DND-41 (cell line): ENCODE data around the gene NBEA.

Experiments used
- ATAC-seq: fragments of 200-7000 bp; cut with Tn5 transposase; 3 replicates; pipeline ENCODE4 v1.9.1; 2021; ENCODE audit warnings: low read depth; ENCODE audit not compliant: insufficient read depth
- DNase-seq: peaks from one replicate; pipeline ENCODE4 v3.0.0-alpha.2; 2020
- H2AFZ ChIP-seq: 2 replicates; pipeline ENCODE4 v1.6.0; 2012; ENCODE audit warnings: low read depth, low read length
- H3K27ac ChIP-seq: 2 replicates; pipeline ENCODE4 v1.5.1; 2012; ENCODE audit warnings: low read length, inconsistent platforms
- H3K27me3 ChIP-seq: fragments of 200-600 bp; sonication (generic); 2 replicates; pipeline ENCODE4 v1.6.0; 2012; ENCODE audit warnings: low read length, mild to moderate bottlenecking, inconsistent platforms; ENCODE audit not compliant: insufficient read depth, poor library complexity
- H3K36me3 ChIP-seq: 2 replicates; pipeline ENCODE4 v1.5.1; 2012; ENCODE audit warnings: low read length, inconsistent platforms; ENCODE audit not compliant: insufficient read depth
- H3K4me1 ChIP-seq: 2 replicates; pipeline ENCODE4 v1.5.1; 2012; ENCODE audit warnings: mild to moderate bottlenecking, low read length; ENCODE audit not compliant: insufficient read depth
- H3K4me2 ChIP-seq: 2 replicates; pipeline ENCODE4 v1.6.0; 2012; ENCODE audit warnings: mild to moderate bottlenecking, moderate library complexity, low read length, inconsistent platforms; ENCODE audit not compliant: insufficient read depth
- H3K4me3 ChIP-seq, 2 experiments: fragments of 200-600 bp in 1 of 2; shearing (Covaris generic) in 1 of 2; 2 replicates each; pipeline ENCODE4 v1.5.1; 2012 to 2016; ENCODE audit warnings: inconsistent platforms in 2 of 2, low read length in 2 of 2, mild to moderate bottlenecking in 2 of 2, low read depth in 1 of 2, moderate library complexity in 1 of 2
- H3K79me2 ChIP-seq: 2 replicates; pipeline ENCODE4 v1.6.0; 2012; ENCODE audit warnings: low read length, inconsistent platforms; ENCODE audit not compliant: insufficient read depth
- H3K9ac ChIP-seq: 2 replicates; pipeline ENCODE4 v1.6.0; 2012; ENCODE audit warnings: low read depth, mild to moderate bottlenecking, inconsistent platforms, low read length, moderate library complexity
- H3K9me3 ChIP-seq: 2 replicates; pipeline ENCODE4 v1.5.1; 2012; ENCODE audit warnings: low read length, moderate library complexity, mild to moderate bottlenecking, inconsistent platforms; ENCODE audit not compliant: insufficient read depth, severe bottlenecking
- H4K20me1 ChIP-seq: 2 replicates; pipeline ENCODE4 v1.6.0; 2012; ENCODE audit warnings: low read length; ENCODE audit not compliant: insufficient read depth
- CTCF ChIP-seq: IDR thresholded peaks from 2 replicates; pipeline ENCODE4 v1.5.1; 2012; ENCODE audit warnings: borderline replicate concordance, low read length, moderate library complexity, mild to moderate bottlenecking; ENCODE audit not compliant: poor library complexity, severe bottlenecking; ENCODE audit errors: extremely low read depth
- EZH2 ChIP-seq: IDR thresholded peaks from 3 replicates; pipeline ENCODE4 v1.6.1; 2012; ENCODE audit warnings: borderline replicate concordance, low read depth, mild to moderate bottlenecking, moderate library complexity, low read length, inconsistent platforms; ENCODE audit not compliant: severe bottlenecking

The NBEA gene

GRCh38 chr13:35211949-35212348 is 269.9 kb downstream of the NBEA start:
- no peak overlapping the region for H3K4me3 ChIP-seq
- ATAC-seq (no peak), DNase-seq (no peak)
- H3K36me3 ChIP-seq, result no peaks in the 10 kb centered on the region
- H3K79me2 ChIP-seq, result no peaks in the 10 kb centered on the region
- H3K27ac ChIP-seq, result no peak overlapping the region
- TF ChIP-seq CTCF, result no peak
- TF ChIP-seq EZH2, result no peak
- no peaks in the 10 kb centered on the region for H3K4me1 ChIP-seq
- H3K9me3 ChIP-seq, result no peaks in the 10 kb centered on the region
- no peaks in the 10 kb centered on the region for H3K27me3 ChIP-seq
- no peaks in the 10 kb centered on the region for H4K20me1 ChIP-seq
- H2AFZ ChIP-seq, result no peak overlapping the region
- no peak overlapping the region for H3K9ac ChIP-seq
- H3K4me2 ChIP-seq, result no peak overlapping the region

- DNase-seq (no peak), ATAC-seq (no peak)
- TF ChIP-seq EZH2 (no peak), CTCF (no peak)
- H3K27me3 ChIP-seq, result no peaks in the 10 kb centered on the region
- no peak overlapping the region for H3K4me3 ChIP-seq
- no peaks in the 10 kb centered on the region for H3K9me3 ChIP-seq
- no peaks in the 10 kb centered on the region for H3K79me2 ChIP-seq
- H3K4me2 ChIP-seq, result no peak overlapping the region
- no peak overlapping the region for H3K27ac ChIP-seq
- no peaks in the 10 kb centered on the region for H3K4me1 ChIP-seq
- no peak overlapping the region for H3K9ac ChIP-seq
- H4K20me1 ChIP-seq, result no peaks in the 10 kb centered on the region
- no peak overlapping the region for H2AFZ ChIP-seq
- H3K36me3 ChIP-seq, result no peaks in the 10 kb centered on the region
These were observed 271.8 kb downstream of the NBEA start for GRCh38 chr13:35213911-35214310.

GRCh38 chr13:35216131-35216530 is 274.1 kb downstream of the NBEA start:
- H3K27ac ChIP-seq, result no peak overlapping the region
- no peaks in the 10 kb centered on the region for H3K79me2 ChIP-seq
- no peaks in the 10 kb centered on the region for H3K27me3 ChIP-seq
- no peak overlapping the region for H3K4me2 ChIP-seq
- H4K20me1 ChIP-seq, result no peaks in the 10 kb centered on the region
- H3K36me3 ChIP-seq, result no peaks in the 10 kb centered on the region
- H3K4me1 ChIP-seq, result no peaks in the 10 kb centered on the region
- DNase-seq, result no peak
- no peak for ATAC-seq
- TF ChIP-seq EZH2, result no peak
- TF ChIP-seq CTCF, result no peak
- H3K9ac ChIP-seq, result no peak overlapping the region
- H2AFZ ChIP-seq, result no peak overlapping the region
- peaks cover 3% of the 10 kb centered on the region for H3K9me3 ChIP-seq
- H3K4me3 ChIP-seq, result no peak overlapping the region

GRCh38 chr13:35219021-35219420 is 277.0 kb downstream of the NBEA start:
- Histone ChIP-seq H3K27me3 (no peaks in the 10 kb centered on the region), H4K20me1 (no peaks in the 10 kb centered on the region), H3K9ac (no peak overlapping the region), H3K36me3 (no peaks in the 10 kb centered on the region), H3K4me1 (no peaks in the 10 kb centered on the region), H3K9me3 (peaks cover 3% of the 10 kb centered on the region), H3K4me3 (no peak overlapping the region), H2AFZ (no peak overlapping the region), H3K4me2 (no peak overlapping the region), H3K27ac (no peak overlapping the region), H3K79me2 (no peaks in the 10 kb centered on the region)
- no peak for ATAC-seq
- TF ChIP-seq CTCF, result no peak
- no peak for TF ChIP-seq EZH2
- no peak for DNase-seq
